ENCODE measurements around the gene DLG4. TPM values are rescaled to one million over a fixed set of nuclear protein-coding genes. Genes with fewer than 3 reads are reported as not detected.
A peak's percentile ranks its signal among the peaks of the same experiment; 100 is the strongest.

The DLG4 gene
- polyA plus RNA-seq, 1 donor: 16.7 TPM

DNA sequence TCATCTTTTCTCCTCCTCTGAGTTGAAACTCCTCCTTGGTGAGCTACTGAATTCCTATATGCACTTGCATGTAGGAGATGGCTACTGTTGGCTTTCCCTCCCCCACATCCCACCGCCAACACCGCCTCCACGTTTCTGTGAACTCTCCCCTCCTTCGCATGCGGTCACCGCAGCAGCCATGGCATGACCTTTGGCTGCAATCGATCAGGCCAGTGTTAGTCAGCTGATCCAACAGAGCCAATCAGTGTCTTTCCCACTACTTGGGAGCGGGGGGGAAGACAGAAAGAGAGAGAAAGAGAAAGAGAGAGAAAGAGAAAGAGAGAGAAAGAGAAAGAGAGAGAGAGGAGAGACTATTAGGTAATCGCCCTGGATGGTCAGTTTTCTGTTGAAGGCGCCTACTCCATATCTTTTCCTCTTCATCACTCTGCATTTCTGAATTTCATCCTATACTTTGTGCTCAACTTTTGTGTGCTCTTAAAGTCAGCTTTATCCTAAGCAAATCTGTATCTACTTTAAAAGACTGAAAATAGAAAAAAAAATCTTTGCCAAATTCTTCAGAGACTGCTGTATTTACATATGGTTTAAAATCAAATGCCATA is 63.2 kb downstream of the DLG4 start:
- Histone ChIP-seq H3K27me3 (ENCODE audit: control insufficient read depth, insufficient read depth, low read length) (peaks cover 3% of the 10 kb centered on the region), H3K9me3 (ENCODE audit: control insufficient read depth, low read depth, low read length) (no peaks in the 10 kb centered on the region), H3K4me3 (ENCODE audit: low read length) (no peak overlapping the region), H3K27ac (ENCODE audit: low read length) (no peak overlapping the region), H3K36me3 (ENCODE audit: control insufficient read depth, insufficient read depth, low read length) (no peaks in the 10 kb centered on the region), H3K4me1 (ENCODE audit: control insufficient read depth, insufficient read depth, low read length) (no peaks in the 10 kb centered on the region)
- WGBS (ENCODE audit: insufficient coverage, low lambda C conversion rate): 71% methylated on average over 1 of the region's 10 CpGs
- no peak for DNase-seq

GRCh38 chr17:7147772-7148171 is 71.9 kb downstream of the DLG4 start:
- no peak overlapping the region for H3K27ac ChIP-seq (ENCODE audit: low read length)
- no peak for DNase-seq
- H3K27me3 ChIP-seq (ENCODE audit: control insufficient read depth, insufficient read depth, low read length): peaks cover 4% of the 10 kb centered on the region
- no peaks in the 10 kb centered on the region for H3K9me3 ChIP-seq (ENCODE audit: control insufficient read depth, low read depth, low read length)
- no peaks in the 10 kb centered on the region for H3K4me1 ChIP-seq (ENCODE audit: control insufficient read depth, insufficient read depth, low read length)
- H3K4me3 ChIP-seq (ENCODE audit: low read length): no peak overlapping the region
- WGBS (ENCODE audit: insufficient coverage, low lambda C conversion rate): no CpG with 5 or more reads among the region's 3 CpGs
- H3K36me3 ChIP-seq (ENCODE audit: control insufficient read depth, insufficient read depth, low read length): no peaks in the 10 kb centered on the region

DNA sequence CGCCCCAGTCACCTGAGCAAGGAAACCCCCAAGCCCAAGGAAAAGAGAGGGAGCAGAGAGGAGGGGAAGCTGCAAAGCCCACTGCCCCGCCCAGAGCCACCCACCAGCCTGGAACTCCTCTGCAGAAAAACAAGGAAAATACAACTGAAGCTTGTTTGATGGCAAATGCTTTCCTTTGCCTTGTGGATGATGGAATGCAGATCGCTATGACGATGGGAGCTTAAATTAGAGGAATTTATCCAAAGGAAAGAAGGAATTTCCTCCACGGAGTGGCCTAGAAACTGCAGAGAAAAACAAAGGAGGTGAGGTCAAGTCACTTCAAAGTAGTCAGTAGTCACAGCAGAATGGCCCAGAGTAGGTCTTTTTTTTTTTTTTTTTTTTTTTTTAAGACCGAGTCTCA is 73.5 kb downstream of the DLG4 start:
- 40% methylated on average over 1 of the region's 6 CpGs for WGBS (ENCODE audit: insufficient coverage, low lambda C conversion rate)
- Histone ChIP-seq H3K27me3 (ENCODE audit: control insufficient read depth, insufficient read depth, low read length) (peaks cover 6% of the 10 kb centered on the region), H3K4me1 (ENCODE audit: control insufficient read depth, insufficient read depth, low read length) (peaks cover 6% of the 10 kb centered on the region), H3K27ac (ENCODE audit: low read length) (no peak overlapping the region), H3K36me3 (ENCODE audit: control insufficient read depth, insufficient read depth, low read length) (no peaks in the 10 kb centered on the region), H3K9me3 (ENCODE audit: control insufficient read depth, low read depth, low read length) (no peaks in the 10 kb centered on the region), H3K4me3 (ENCODE audit: low read length) (no peak overlapping the region)
- DNase-seq: no peak

DNA sequence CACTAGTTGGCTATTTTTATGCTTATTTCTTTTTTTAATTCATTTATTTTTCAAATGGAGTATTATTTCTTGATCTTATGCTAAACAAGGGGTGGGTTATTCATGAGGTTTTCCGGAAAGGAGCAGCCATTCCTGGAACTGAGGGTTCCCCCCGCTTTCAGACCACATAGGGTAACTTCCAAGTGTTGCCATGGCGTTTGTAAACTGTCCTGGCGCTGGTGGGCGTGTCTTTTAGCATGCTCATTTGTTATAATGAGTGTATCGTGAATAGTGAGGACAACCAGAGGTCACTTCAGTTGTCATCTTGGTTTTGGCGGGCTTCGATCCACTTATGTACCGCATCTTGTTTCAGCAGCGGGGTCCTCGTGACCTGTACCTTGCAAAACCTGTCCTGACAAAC is 75.4 kb downstream of the DLG4 start:
- no peak overlapping the region for H3K27ac ChIP-seq (ENCODE audit: low read length)
- peaks cover 9% of the 10 kb centered on the region for H3K27me3 ChIP-seq (ENCODE audit: control insufficient read depth, insufficient read depth, low read length)
- no peak for DNase-seq
- peaks cover 8% of the 10 kb centered on the region for H3K4me1 ChIP-seq (ENCODE audit: control insufficient read depth, insufficient read depth, low read length)
- no CpG with 5 or more reads among the region's 11 CpGs for WGBS (ENCODE audit: insufficient coverage, low lambda C conversion rate)
- no peak overlapping the region for H3K4me3 ChIP-seq (ENCODE audit: low read length)
- H3K36me3 ChIP-seq (ENCODE audit: control insufficient read depth, insufficient read depth, low read length): no peaks in the 10 kb centered on the region
- H3K9me3 ChIP-seq (ENCODE audit: control insufficient read depth, low read depth, low read length): no peaks in the 10 kb centered on the region

GRCh38 chr17:7141824-7142223 is 77.8 kb downstream of the DLG4 start:
- peaks cover 17% of the 10 kb centered on the region for H3K27me3 ChIP-seq (ENCODE audit: control insufficient read depth, insufficient read depth, low read length)
- DNase-seq: peak; percentile 72 to 87
- no peaks in the 10 kb centered on the region for H3K9me3 ChIP-seq (ENCODE audit: control insufficient read depth, low read depth, low read length)
- H3K27ac ChIP-seq (ENCODE audit: low read length): no peak overlapping the region
- H3K4me3 ChIP-seq (ENCODE audit: low read length): no peak overlapping the region
- H3K36me3 ChIP-seq (ENCODE audit: control insufficient read depth, insufficient read depth, low read length): no peaks in the 10 kb centered on the region
- peaks cover 8% of the 10 kb centered on the region for H3K4me1 ChIP-seq (ENCODE audit: control insufficient read depth, insufficient read depth, low read length)
- WGBS (ENCODE audit: insufficient coverage, low lambda C conversion rate): no CpG with 5 or more reads among the region's 10 CpGs

DNA sequence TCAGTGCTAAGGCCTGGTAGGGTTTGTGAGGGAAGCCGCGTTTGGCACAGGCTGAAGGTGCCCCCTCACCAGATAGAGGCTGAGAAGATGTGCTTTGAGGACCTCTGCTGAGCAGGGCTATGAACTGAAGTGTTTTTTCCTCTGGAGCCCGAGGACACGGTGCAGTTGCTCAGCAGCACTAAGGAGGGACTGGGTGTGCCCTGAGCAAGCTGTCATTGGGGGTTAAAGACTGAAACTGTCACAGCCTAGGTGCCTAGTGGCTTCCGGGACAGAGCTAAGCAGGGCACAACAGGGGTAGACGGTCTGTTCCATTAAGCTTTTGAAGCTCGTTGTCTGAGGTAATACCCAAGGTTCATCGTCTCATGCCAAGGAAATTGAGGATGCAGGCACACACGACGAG is 80.2 kb downstream of the DLG4 start:
- no peaks in the 10 kb centered on the region for H3K9me3 ChIP-seq (ENCODE audit: control insufficient read depth, low read depth, low read length)
- no peaks in the 10 kb centered on the region for H3K36me3 ChIP-seq (ENCODE audit: control insufficient read depth, insufficient read depth, low read length)
- H3K27ac ChIP-seq (ENCODE audit: low read length): no peak overlapping the region
- H3K4me1 ChIP-seq (ENCODE audit: control insufficient read depth, insufficient read depth, low read length): peaks cover 8% of the 10 kb centered on the region
- DNase-seq: no peak
- H3K4me3 ChIP-seq (ENCODE audit: low read length): no peak overlapping the region
- WGBS (ENCODE audit: insufficient coverage, low lambda C conversion rate): no CpG with 5 or more reads among the region's 10 CpGs
- H3K27me3 ChIP-seq (ENCODE audit: control insufficient read depth, insufficient read depth, low read length): peaks cover 15% of the 10 kb centered on the region

GRCh38 chr17:7138800-7139381 is 80.7 kb downstream of the DLG4 start:
- H3K27ac ChIP-seq (ENCODE audit: low read length): no peak overlapping the region
- H3K9me3 ChIP-seq (ENCODE audit: control insufficient read depth, low read depth, low read length): no peaks in the 10 kb centered on the region
- 100% methylated on average over 2 of the region's 7 CpGs for WGBS (ENCODE audit: insufficient coverage, low lambda C conversion rate)
- DNase-seq: no peak
- H3K36me3 ChIP-seq (ENCODE audit: control insufficient read depth, insufficient read depth, low read length): no peaks in the 10 kb centered on the region
- H3K4me1 ChIP-seq (ENCODE audit: control insufficient read depth, insufficient read depth, low read length): peaks cover 8% of the 10 kb centered on the region
- peaks cover 15% of the 10 kb centered on the region for H3K27me3 ChIP-seq (ENCODE audit: control insufficient read depth, insufficient read depth, low read length)
- no peak overlapping the region for H3K4me3 ChIP-seq (ENCODE audit: low read length)

GRCh38 chr17:7137171-7137943 is 82.3 kb downstream of the DLG4 start:
- no peak overlapping the region for H3K4me3 ChIP-seq (ENCODE audit: low read length)
- no peak overlapping the region for H3K27ac ChIP-seq (ENCODE audit: low read length)
- WGBS (ENCODE audit: insufficient coverage, low lambda C conversion rate): no CpG with 5 or more reads among the region's 13 CpGs
- peaks cover 19% of the 10 kb centered on the region for H3K27me3 ChIP-seq (ENCODE audit: control insufficient read depth, insufficient read depth, low read length)
- H3K36me3 ChIP-seq (ENCODE audit: control insufficient read depth, insufficient read depth, low read length): no peaks in the 10 kb centered on the region
- H3K4me1 ChIP-seq (ENCODE audit: control insufficient read depth, insufficient read depth, low read length): peaks cover 12% of the 10 kb centered on the region
- peaks cover 3% of the 10 kb centered on the region for H3K9me3 ChIP-seq (ENCODE audit: control insufficient read depth, low read depth, low read length)
- DNase-seq: no peak

Other genes starting within 250 kb of the DLG4 start
- 1.2 TPM for gene ALOX12, start 223.8 kb downstream of the DLG4 start, polyA plus RNA-seq
- 244 TPM for gene RNASEK, start 207.2 kb downstream of the DLG4 start, polyA plus RNA-seq
- gene BCL6B, start 196.8 kb downstream of the DLG4 start, polyA plus RNA-seq: 7.2 TPM
- gene SLC16A13, start 183.8 kb downstream of the DLG4 start, polyA plus RNA-seq: 16.9 TPM
- 0.94 TPM for gene SLC16A11, start 175.7 kb downstream of the DLG4 start, polyA plus RNA-seq
- gene CLEC10A, start 139.6 kb downstream of the DLG4 start, polyA plus RNA-seq: 9.7 TPM
- 0.40 TPM for gene ASGR2, start 105.0 kb downstream of the DLG4 start, polyA plus RNA-seq
- gene ASGR1, start 40.5 kb downstream of the DLG4 start, polyA plus RNA-seq: 5.7 TPM
- gene ACADVL, start 102 bp upstream of the DLG4 start, polyA plus RNA-seq: 490 TPM
- 44.5 TPM for gene DVL2, start 14.7 kb upstream of the DLG4 start, polyA plus RNA-seq
- 45.4 TPM for gene PHF23, start 19.6 kb upstream of the DLG4 start, polyA plus RNA-seq
- gene GABARAP, start 22.6 kb upstream of the DLG4 start, polyA plus RNA-seq: 724 TPM
- gene CTDNEP1, start 31.9 kb upstream of the DLG4 start, polyA plus RNA-seq: 124 TPM
- 45.8 TPM for gene ELP5, start 32.4 kb upstream of the DLG4 start, polyA plus RNA-seq
- gene CLDN7, start 42.6 kb upstream of the DLG4 start, polyA plus RNA-seq: 250 TPM
- 1.1 TPM for gene SLC2A4, start 61.9 kb upstream of the DLG4 start, polyA plus RNA-seq
- 2.8 TPM for gene YBX2, start 74.8 kb upstream of the DLG4 start, polyA plus RNA-seq
- 263 TPM for gene EIF5A, start 87.8 kb upstream of the DLG4 start, polyA plus RNA-seq
- gene GPS2, start 95.5 kb upstream of the DLG4 start, polyA plus RNA-seq: 53.0 TPM
- 28.7 TPM for gene NEURL4, start 109.5 kb upstream of the DLG4 start, polyA plus RNA-seq
- 12.2 TPM for gene ACAP1, start 116.7 kb upstream of the DLG4 start, polyA plus RNA-seq
- gene KCTD11, start 132.3 kb upstream of the DLG4 start, polyA plus RNA-seq: 8.2 TPM
- gene TMEM95, start 135.3 kb upstream of the DLG4 start, polyA plus RNA-seq: 0.04 TPM
- gene TNK1, start 161.3 kb upstream of the DLG4 start, polyA plus RNA-seq: 7.4 TPM
- 16.9 TPM for gene PLSCR3, start 174.7 kb upstream of the DLG4 start, polyA plus RNA-seq
- gene TMEM256, start 184.3 kb upstream of the DLG4 start, polyA plus RNA-seq: 187 TPM
- 12.9 TPM for gene NLGN2, start 188.0 kb upstream of the DLG4 start, polyA plus RNA-seq
- not detected for gene SPEM1, start 200.5 kb upstream of the DLG4 start, polyA plus RNA-seq
- gene SPEM2, start 205.8 kb upstream of the DLG4 start, polyA plus RNA-seq: not detected
- not detected for gene SPEM3, start 209.0 kb upstream of the DLG4 start, polyA plus RNA-seq
- 7.5 TPM for gene TMEM102, start 215.6 kb upstream of the DLG4 start, polyA plus RNA-seq
- gene FGF11, start 219.7 kb upstream of the DLG4 start, polyA plus RNA-seq: 1.3 TPM
- 7.4 TPM for gene CHRNB1, start 225.2 kb upstream of the DLG4 start, polyA plus RNA-seq

Data from large intestine (tissue), 3 donors.